Trophoblast cell (in vitro differentiated cells and primary cell): Measurements from ENCODE around the gene MCTP2.

ENCODE experiments used
- DNase-seq, 2 donors: peaks; one replicate each; pipeline ENCODE4 v3.0.0-alpha.2; 2016
- H2AFZ ChIP-seq: 2 replicates; pipeline ENCODE4 v1.6.1; 2013; ENCODE audit warnings: low read length, moderate library complexity, mild to moderate bottlenecking; ENCODE audit not compliant: insufficient read depth, poor library complexity
- H2AK5ac ChIP-seq: 2 replicates; pipeline ENCODE4 v1.6.1; 2013; ENCODE audit warnings: mild to moderate bottlenecking, low read length
- H2BK120ac ChIP-seq: 2 replicates; pipeline ENCODE4 v1.6.1; 2013; ENCODE audit warnings: low read length, mild to moderate bottlenecking, moderate library complexity; ENCODE audit not compliant: insufficient read depth, poor library complexity
- H2BK12ac ChIP-seq: 2 replicates; pipeline ENCODE4 v1.6.1; 2013; ENCODE audit warnings: mild to moderate bottlenecking, low read length, moderate library complexity
- H2BK5ac ChIP-seq: 2 replicates; pipeline ENCODE4 v1.6.1; 2013; ENCODE audit warnings: low read length, low read depth, moderate library complexity, mild to moderate bottlenecking; ENCODE audit not compliant: poor library complexity
- H3K14ac ChIP-seq: 2 replicates; pipeline ENCODE4 v1.6.1; 2013; ENCODE audit warnings: mild to moderate bottlenecking, low read length
- H3K18ac ChIP-seq: 2 replicates; pipeline ENCODE4 v1.6.1; 2013; ENCODE audit warnings: mild to moderate bottlenecking, low read length
- H3K23ac ChIP-seq: 2 replicates; pipeline ENCODE4 v1.6.1; 2013; ENCODE audit warnings: low read length
- H3K27ac ChIP-seq: 2 replicates; pipeline ENCODE4 v1.5.1; 2013; ENCODE audit warnings: low read depth, mild to moderate bottlenecking, inconsistent platforms, low read length, moderate library complexity
- H3K27me3 ChIP-seq: 2 replicates; pipeline ENCODE4 v1.6.1; 2013; ENCODE audit warnings: inconsistent platforms, mild to moderate bottlenecking, low read length, moderate library complexity; ENCODE audit not compliant: insufficient read depth
- H3K36me3 ChIP-seq, 2 experiments: 1 replicate in 1 of 2; 2 replicates in 1 of 2; pipeline ENCODE4 v1.6.1; 2013; ENCODE audit warnings: low read length in 2 of 2, mild to moderate bottlenecking in 2 of 2, moderate library complexity in 1 of 2; ENCODE audit not compliant: insufficient read depth in 2 of 2, control insufficient read depth in 1 of 2
- H3K4ac ChIP-seq: 2 replicates; pipeline ENCODE4 v1.6.1; 2013; ENCODE audit warnings: low read depth, mild to moderate bottlenecking, low read length, moderate library complexity
- H3K4me1 ChIP-seq, 2 experiments: 1 replicate in 1 of 2; 2 replicates in 1 of 2; pipeline ENCODE4 v1.6.1; 2013; ENCODE audit warnings: low read length in 2 of 2, mild to moderate bottlenecking in 2 of 2, moderate library complexity in 1 of 2; ENCODE audit not compliant: insufficient read depth in 2 of 2, control insufficient read depth in 1 of 2
- H3K4me2 ChIP-seq: 2 replicates; pipeline ENCODE4 v1.6.1; 2013; ENCODE audit warnings: inconsistent platforms, mild to moderate bottlenecking, low read length, moderate library complexity
- H3K4me3 ChIP-seq: 2 replicates; pipeline ENCODE4 v1.5.1; 2013; ENCODE audit warnings: mild to moderate bottlenecking, low read depth, low read length, inconsistent platforms
- H3K79me1 ChIP-seq: one replicate; pipeline ENCODE4 v1.6.1; 2013; ENCODE audit warnings: low read length
- H3K79me2 ChIP-seq: 2 replicates; pipeline ENCODE4 v1.6.1; 2013; ENCODE audit warnings: low read length, mild to moderate bottlenecking; ENCODE audit not compliant: control insufficient read depth, insufficient read depth, poor library complexity
- H3K9ac ChIP-seq: 2 replicates; pipeline ENCODE4 v1.6.1; 2013; ENCODE audit warnings: mild to moderate bottlenecking, low read length
- H3K9me3 ChIP-seq: 2 replicates; pipeline ENCODE4 v1.6.1; 2013; ENCODE audit warnings: low read depth, mild to moderate bottlenecking, control low read depth, inconsistent platforms, low read length; ENCODE audit not compliant: insufficient read depth
- H4K12ac ChIP-seq: 2 replicates; pipeline ENCODE4 v1.6.1; 2013; ENCODE audit warnings: low read depth, mild to moderate bottlenecking, low read length, moderate library complexity
- H4K8ac ChIP-seq: 2 replicates; pipeline ENCODE4 v1.6.1; 2013; ENCODE audit warnings: low read depth, mild to moderate bottlenecking, low read length, moderate library complexity
- H4K91ac ChIP-seq: one replicate; pipeline ENCODE4 v1.6.1; 2013; ENCODE audit warnings: low read depth, mild to moderate bottlenecking, low read length, moderate library complexity
- WGBS: extraction: QIAGEN DNeasy Blood & Tissue Kit; methylation state at CpG from one replicate; pipeline ENCODE4 v1.1.7; 2013; ENCODE audit warnings: missing lambda C conversion rate; ENCODE audit not compliant: insufficient read length, insufficient coverage; ENCODE audit errors: extremely low coverage; 5-methylcytosine and 5-hydroxymethylcytosine counted together

MCTP2 gene

GRCh38 chr15:94379986-94380385 is 148.6 kb downstream of the MCTP2 start:
- Histone ChIP-seq H3K14ac (no peak overlapping the region), H3K4me2 (no peak overlapping the region), H3K23ac (no peak overlapping the region), H3K4me1 (no peaks in the 10 kb centered on the region), H3K9me3 (peaks cover 2% of the 10 kb centered on the region), H2BK12ac (no peak overlapping the region), H2AK5ac (no peak overlapping the region), H3K9ac (no peak overlapping the region), H4K12ac (no peak overlapping the region), H3K4me3 (no peak overlapping the region), H3K27me3 (no peaks in the 10 kb centered on the region), H3K27ac (no peak overlapping the region), H4K8ac (no peak overlapping the region), H3K36me3 (no peaks in the 10 kb centered on the region), H3K4ac (no peak overlapping the region), H3K79me2 (no peaks in the 10 kb centered on the region), H4K91ac (no peak overlapping the region), H3K79me1 (no peaks in the 10 kb centered on the region), H3K18ac (no peak overlapping the region), H2BK5ac (no peak overlapping the region), H2BK120ac (no peak overlapping the region), H2AFZ (no peak overlapping the region)
- no peak for DNase-seq
- WGBS = no CpG with 5 or more reads among the region's 3 CpGs

GRCh38 chr15:94380798-94381197 is 149.4 kb downstream of the MCTP2 start:
- Histone ChIP-seq H2BK5ac (no peak overlapping the region), H2AK5ac (no peak overlapping the region), H4K91ac (no peak overlapping the region), H3K4me3 (no peak overlapping the region), H2BK120ac (no peak overlapping the region), H3K23ac (no peak overlapping the region), H2AFZ (no peak overlapping the region), H3K14ac (no peak overlapping the region), H3K79me2 (no peaks in the 10 kb centered on the region), H4K8ac (no peak overlapping the region), H2BK12ac (no peak overlapping the region), H3K27me3 (no peaks in the 10 kb centered on the region), H3K9me3 (peaks cover 2% of the 10 kb centered on the region), H3K4me2 (no peak overlapping the region), H3K27ac (no peak overlapping the region), H3K36me3 (no peaks in the 10 kb centered on the region), H3K9ac (no peak overlapping the region), H4K12ac (no peak overlapping the region), H3K4ac (no peak overlapping the region), H3K79me1 (no peaks in the 10 kb centered on the region), H3K4me1 (no peaks in the 10 kb centered on the region), H3K18ac (no peak overlapping the region)
- DNase-seq = no peak
- no CpG with 5 or more reads among the region's 1 CpG for WGBS

DNA sequence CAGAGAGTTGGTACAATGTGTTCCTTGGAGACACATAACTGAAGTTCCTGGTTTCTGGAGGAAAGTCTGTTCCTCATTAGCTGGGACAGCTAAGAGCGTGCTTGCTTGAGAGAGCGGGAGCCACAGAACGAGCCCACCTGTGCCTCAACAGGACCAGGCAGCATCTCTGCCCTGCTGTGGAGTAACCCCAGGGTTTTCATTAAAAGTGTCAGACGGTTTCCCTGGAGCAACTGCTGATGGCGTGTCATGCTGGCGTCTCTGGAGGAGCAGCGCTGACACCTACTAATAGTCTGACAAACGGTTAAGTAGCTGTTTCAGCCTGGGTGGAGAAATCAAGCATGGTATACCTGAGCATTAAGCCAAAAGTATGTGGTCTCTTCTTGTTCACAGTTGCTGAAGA is 150.0 kb downstream of the MCTP2 start:
- Histone ChIP-seq H3K4ac (no peak overlapping the region), H3K4me3 (no peak overlapping the region), H3K36me3 (no peaks in the 10 kb centered on the region), H2BK12ac (no peak overlapping the region), H2AK5ac (no peak overlapping the region), H2BK5ac (no peak overlapping the region), H4K12ac (no peak overlapping the region), H3K9ac (no peak overlapping the region), H3K27ac (no peak overlapping the region), H3K23ac (no peak overlapping the region), H3K4me2 (no peak overlapping the region), H3K18ac (no peak overlapping the region), H3K79me1 (no peaks in the 10 kb centered on the region), H3K27me3 (no peaks in the 10 kb centered on the region), H3K14ac (no peak overlapping the region), H2BK120ac (no peak overlapping the region), H3K79me2 (no peaks in the 10 kb centered on the region), H3K9me3 (peaks cover 2% of the 10 kb centered on the region), H3K4me1 (no peaks in the 10 kb centered on the region), H2AFZ (no peak overlapping the region), H4K91ac (no peak overlapping the region), H4K8ac (no peak overlapping the region)
- WGBS = no CpG with 5 or more reads among the region's 8 CpGs
- no peak for DNase-seq

GRCh38 chr15:94383041-94383440 is 151.7 kb downstream of the MCTP2 start:
- H3K9me3 ChIP-seq = peaks cover 2% of the 10 kb centered on the region
- no peak overlapping the region for H3K4ac ChIP-seq
- H3K23ac ChIP-seq = no peak overlapping the region
- no peak overlapping the region for H3K4me2 ChIP-seq
- H3K79me2 ChIP-seq = no peaks in the 10 kb centered on the region
- H3K9ac ChIP-seq = no peak overlapping the region
- no peak for DNase-seq
- no CpG with 5 or more reads among the region's 3 CpGs for WGBS
- no peak overlapping the region for H4K12ac ChIP-seq
- no peaks in the 10 kb centered on the region for H3K36me3 ChIP-seq
- no peak overlapping the region for H2BK5ac ChIP-seq
- H2AK5ac ChIP-seq = no peak overlapping the region
- no peak overlapping the region for H2BK12ac ChIP-seq
- no peak overlapping the region for H3K27ac ChIP-seq
- H2AFZ ChIP-seq = no peak overlapping the region
- no peaks in the 10 kb centered on the region for H3K27me3 ChIP-seq
- no peaks in the 10 kb centered on the region for H3K79me1 ChIP-seq
- no peak overlapping the region for H3K18ac ChIP-seq
- no peak overlapping the region for H2BK120ac ChIP-seq
- no peak overlapping the region for H3K4me3 ChIP-seq
- H4K8ac ChIP-seq = no peak overlapping the region
- no peaks in the 10 kb centered on the region for H3K4me1 ChIP-seq
- no peak overlapping the region for H3K14ac ChIP-seq
- no peak overlapping the region for H4K91ac ChIP-seq
